ENCODE results near the gene FBXO5.

Gene FBXO5

GRCh38 chr6:152948150-152948768 is 34.6 kb downstream of the FBXO5 start:
- DNase-seq: peak in 1 of 2 donors; percentile 56

- DNase-seq: no peak
Measured at GRCh38 chr6:152946995-152947394, 35.8 kb downstream of the FBXO5 start.

- DNase-seq: no peak
Measured at GRCh38 chr6:152946484-152946883, 36.4 kb downstream of the FBXO5 start.

GRCh38 chr6:152943260-152943897 is 39.5 kb downstream of the FBXO5 start:
- DNase-seq: no peak

GRCh38 chr6:152942319-152942869 is 40.4 kb downstream of the FBXO5 start:
- no peak for DNase-seq

GRCh38 chr6:152941746-152942145 is 41.1 kb downstream of the FBXO5 start:
- no peak for DNase-seq

- DNase-seq: no peak
Measured at GRCh38 chr6:152932865-152933264, 50.0 kb downstream of the FBXO5 start.

- DNase-seq: no peak
Measured at GRCh38 chr6:152922706-152923105, 60.1 kb downstream of the FBXO5 start.
